HG02981 (cell line): ENCODE measurements around the gene RASA3.

ENCODE experiments used
- ATAC-seq: cut with Tn5 transposase; IDR thresholded peaks from one replicate; pipeline ENCODE4 v1.9.1; 2021; ENCODE audit warnings: mild to moderate bottlenecking, moderate library complexity; ENCODE audit not compliant: unreplicated experiment

RASA3 gene

GRCh38 chr13:113974304-113975281 is 157.8 kb downstream of the RASA3 start:
- no peak for ATAC-seq

GRCh38 chr13:113973218-113974164 is 158.9 kb downstream of the RASA3 start, which contains the start of gene C13orf46:
Gene C13orf46, minus strand, starts transcription at chr13:113974076. Its CDS starts 79 bp downstream, at chr13:113973997.
- ATAC-seq, result no peak

GRCh38 chr13:113972451-113973217 is 159.8 kb downstream of the RASA3 start:
- no peak for ATAC-seq

- ATAC-seq, result no peak
These were observed 160.8 kb downstream of the RASA3 start for GRCh38 chr13:113971471-113972231.

- no peak for ATAC-seq
These were observed 161.5 kb downstream of the RASA3 start for GRCh38 chr13:113970810-113971470.

GRCh38 chr13:113969973-113970611 is 162.3 kb downstream of the RASA3 start:
- ATAC-seq, result no peak

GRCh38 chr13:113969311-113969972 is 163.0 kb downstream of the RASA3 start:
- no peak for ATAC-seq

GRCh38 chr13:113968463-113969310 is 163.7 kb downstream of the RASA3 start:
- no peak for ATAC-seq

GRCh38 chr13:113967729-113968462 is 164.5 kb downstream of the RASA3 start:
- ATAC-seq, result no peak

- no peak for ATAC-seq
These were observed 165.2 kb downstream of the RASA3 start for GRCh38 chr13:113967206-113967720.

- ATAC-seq, result no peak
These were observed 166.2 kb downstream of the RASA3 start for GRCh38 chr13:113965968-113966884.

GRCh38 chr13:113965383-113965874 is 167.0 kb downstream of the RASA3 start:
- ATAC-seq, result no peak

GRCh38 chr13:113964251-113964995 is 168.0 kb downstream of the RASA3 start:
- ATAC-seq, result no peak

- no peak for ATAC-seq
These were observed 169.0 kb downstream of the RASA3 start for GRCh38 chr13:113963376-113963775.
